Smooth muscle cell of the umbilical artery (primary cell): ENCODE results near the gene C1orf94. TPM values are rescaled to one million over a fixed set of nuclear protein-coding genes. Genes with fewer than 3 reads are reported as not detected.

Source experiments
- total RNA-seq: library from RNA; depleted of rRNA; stranded (reverse); fragments of >200 nt; gene quantifications from 2 replicates; pipeline ENCODE4 v1.2.3, GENCODE V29; 2014

C1orf94 gene
- total RNA-seq, result not detected in 2 replicates

GRCh38 chr1:34176830-34177603 lies at the start of gene C1orf94:
Gene C1orf94, plus strand, starts transcription at chr1:34176907. Its CDS starts 883 bp downstream, at chr1:34177790.

GRCh38 chr1:34164771-34165391 lies 11.8 kb upstream of the C1orf94 start, which contains the start of gene CSMD2:
Gene CSMD2, minus strand, starts transcription at chr1:34165230. Its CDS starts 133 bp downstream, at chr1:34165097.

Other genes starting within 250 kb of the C1orf94 start
- gene CSMD2, start 11.7 kb upstream of the C1orf94 start, total RNA-seq, result 7.1 and 10.9 TPM in 2 replicates